Neural crest cell (in vitro differentiated cells): ENCODE measurements around the gene THG1L. TPM values are rescaled to one million over a fixed set of nuclear protein-coding genes. Genes with fewer than 3 reads are reported as not detected.

Source experiments
- DNase-seq: peaks from one replicate; pipeline ENCODE4 v3.0.0; 2021; ENCODE audit warnings: low read depth, mixed read lengths, low spot score
- H3K27ac Mint-ChIP-seq: one replicate; pipeline ENCODE4 v1.8.0; 2021; ENCODE audit warnings: mild to moderate bottlenecking, mixed read lengths; ENCODE audit not compliant: unreplicated experiment
- H3K27me3 Mint-ChIP-seq: 2 replicates; pipeline ENCODE4 v1.8.0; 2021; ENCODE audit warnings: low read depth, mild to moderate bottlenecking, mixed read lengths
- H3K36me3 Mint-ChIP-seq: 2 replicates; pipeline ENCODE4 v1.8.0; 2021; ENCODE audit warnings: low read depth, mild to moderate bottlenecking, mixed read lengths
- H3K4me1 Mint-ChIP-seq: 2 replicates; pipeline ENCODE4 v1.8.0; 2021; ENCODE audit warnings: mixed read lengths
- H3K4me3 Mint-ChIP-seq: one replicate; pipeline ENCODE4 v1.8.0; 2021; ENCODE audit warnings: mild to moderate bottlenecking, mixed read lengths
- H3K9me3 Mint-ChIP-seq: 2 replicates; pipeline ENCODE4 v1.8.0; 2021; ENCODE audit warnings: mixed read lengths
- total RNA-seq: library from RNA; stranded (reverse); gene quantifications from 2 replicates; pipeline ENCODE4 v1.2.1, GENCODE V29; 2021
- TF ChIP-seq, protein P1 (sequence below): fragments of 200-600 bp; sonication (generic); conservative IDR thresholded peaks from 2 replicates; pipeline ENCODE4 v1.5.0; 2021; ENCODE audit warnings: antibody characterized with exemption, mild to moderate bottlenecking

THG1L gene
- total RNA-seq, 1 donor from 2014 or later = 19.5 TPM

DNA sequence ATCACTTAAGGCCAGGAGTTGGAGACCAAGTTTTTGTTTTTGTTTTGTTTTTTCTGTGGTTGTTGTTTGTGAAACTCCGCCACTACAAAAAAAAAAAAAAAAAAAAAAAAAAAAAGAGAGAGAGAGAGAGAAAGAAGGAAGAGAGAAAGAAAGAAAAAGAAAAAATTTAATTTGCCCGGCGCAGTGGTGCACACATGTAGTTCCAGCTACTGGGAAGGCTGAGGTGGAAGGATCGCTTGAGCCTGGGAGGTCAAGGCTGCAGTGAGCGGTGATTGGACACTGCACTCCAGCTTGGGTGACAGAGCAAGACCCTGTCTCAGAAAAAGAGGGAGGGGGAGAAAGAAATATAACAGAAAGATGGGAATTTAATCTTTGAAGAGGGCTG, 902 bp downstream of the THG1L start:
- Mint-ChIP-seq H3K27me3 (no peaks in the 10 kb centered on the region), H3K4me3 (peak overlapping the region; percentile 96), H3K9me3 (no peaks in the 10 kb centered on the region), H3K36me3 (peaks cover 2% of the 10 kb centered on the region), H3K27ac (no peak overlapping the region), H3K4me1 (peaks cover 24% of the 10 kb centered on the region)
- TF ChIP-seq, protein P1, sequence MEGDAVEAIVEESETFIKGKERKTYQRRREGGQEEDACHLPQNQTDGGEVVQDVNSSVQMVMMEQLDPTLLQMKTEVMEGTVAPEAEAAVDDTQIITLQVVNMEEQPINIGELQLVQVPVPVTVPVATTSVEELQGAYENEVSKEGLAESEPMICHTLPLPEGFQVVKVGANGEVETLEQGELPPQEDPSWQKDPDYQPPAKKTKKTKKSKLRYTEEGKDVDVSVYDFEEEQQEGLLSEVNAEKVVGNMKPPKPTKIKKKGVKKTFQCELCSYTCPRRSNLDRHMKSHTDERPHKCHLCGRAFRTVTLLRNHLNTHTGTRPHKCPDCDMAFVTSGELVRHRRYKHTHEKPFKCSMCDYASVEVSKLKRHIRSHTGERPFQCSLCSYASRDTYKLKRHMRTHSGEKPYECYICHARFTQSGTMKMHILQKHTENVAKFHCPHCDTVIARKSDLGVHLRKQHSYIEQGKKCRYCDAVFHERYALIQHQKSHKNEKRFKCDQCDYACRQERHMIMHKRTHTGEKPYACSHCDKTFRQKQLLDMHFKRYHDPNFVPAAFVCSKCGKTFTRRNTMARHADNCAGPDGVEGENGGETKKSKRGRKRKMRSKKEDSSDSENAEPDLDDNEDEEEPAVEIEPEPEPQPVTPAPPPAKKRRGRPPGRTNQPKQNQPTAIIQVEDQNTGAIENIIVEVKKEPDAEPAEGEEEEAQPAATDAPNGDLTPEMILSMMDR = no peak
- no peak for DNase-seq

DNA sequence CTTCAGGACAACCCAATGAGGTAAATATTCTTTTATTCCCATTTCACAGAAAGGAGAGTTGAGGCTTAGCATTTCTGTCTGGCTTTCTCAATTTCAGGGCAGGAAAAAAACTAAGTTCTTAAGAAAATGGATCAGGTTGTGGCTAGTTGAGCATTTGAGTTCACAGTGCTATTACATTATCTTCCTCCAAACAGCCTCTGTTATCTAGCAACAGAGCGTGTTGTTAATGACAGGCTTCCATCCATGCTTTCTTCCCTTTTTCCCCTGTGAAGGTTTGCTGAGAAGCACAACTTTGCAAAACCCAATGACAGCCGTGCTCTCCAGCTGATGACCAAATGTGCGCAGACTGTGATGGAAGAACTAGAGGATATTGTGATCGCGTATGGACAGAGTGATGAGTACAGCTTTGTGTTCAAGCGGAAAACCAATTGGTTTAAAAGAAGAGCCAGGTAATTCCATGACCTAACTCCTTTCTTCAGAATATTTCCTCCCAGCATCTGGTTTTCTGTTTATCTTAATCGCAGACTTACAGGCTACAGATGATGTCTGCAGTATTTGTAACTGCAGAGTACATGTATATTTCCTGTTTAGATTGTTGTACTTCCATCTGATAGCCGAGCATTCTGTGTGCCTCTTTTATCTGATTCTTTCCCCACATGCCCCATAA, 1.5 kb downstream of the THG1L start:
- Mint-ChIP-seq H3K27me3 (no peaks in the 10 kb centered on the region), H3K4me3 (peak overlapping the region; percentile 96), H3K4me1 (peaks cover 24% of the 10 kb centered on the region), H3K27ac (no peak overlapping the region), H3K36me3 (peaks cover 2% of the 10 kb centered on the region), H3K9me3 (no peaks in the 10 kb centered on the region)
- TF ChIP-seq, protein P1 = no peak
- DNase-seq = no peak

DNA sequence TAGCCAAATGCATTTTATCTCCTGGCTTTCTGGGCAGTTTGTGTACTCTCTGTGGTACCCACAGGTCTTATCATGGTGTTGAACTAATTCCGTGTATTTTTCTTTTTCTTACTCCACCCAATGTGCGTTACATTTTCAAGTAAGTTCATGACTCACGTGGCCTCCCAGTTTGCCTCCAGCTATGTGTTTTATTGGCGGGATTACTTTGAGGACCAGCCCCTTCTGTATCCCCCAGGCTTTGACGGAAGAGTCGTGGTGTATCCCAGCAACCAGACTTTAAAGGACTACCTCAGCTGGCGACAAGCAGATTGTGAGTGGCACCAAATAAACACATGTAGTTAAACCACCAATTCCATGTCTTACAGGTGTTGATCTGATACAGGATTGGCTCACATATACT, 3.2 kb downstream of the THG1L start:
- no peaks in the 10 kb centered on the region for H3K9me3 Mint-ChIP-seq
- peaks cover 2% of the 10 kb centered on the region for H3K36me3 Mint-ChIP-seq
- H3K4me3 Mint-ChIP-seq = no peak overlapping the region
- DNase-seq = no peak
- H3K27me3 Mint-ChIP-seq = no peaks in the 10 kb centered on the region
- H3K4me1 Mint-ChIP-seq = peaks cover 24% of the 10 kb centered on the region
- TF ChIP-seq, protein P1 = no peak
- no peak overlapping the region for H3K27ac Mint-ChIP-seq

DNA sequence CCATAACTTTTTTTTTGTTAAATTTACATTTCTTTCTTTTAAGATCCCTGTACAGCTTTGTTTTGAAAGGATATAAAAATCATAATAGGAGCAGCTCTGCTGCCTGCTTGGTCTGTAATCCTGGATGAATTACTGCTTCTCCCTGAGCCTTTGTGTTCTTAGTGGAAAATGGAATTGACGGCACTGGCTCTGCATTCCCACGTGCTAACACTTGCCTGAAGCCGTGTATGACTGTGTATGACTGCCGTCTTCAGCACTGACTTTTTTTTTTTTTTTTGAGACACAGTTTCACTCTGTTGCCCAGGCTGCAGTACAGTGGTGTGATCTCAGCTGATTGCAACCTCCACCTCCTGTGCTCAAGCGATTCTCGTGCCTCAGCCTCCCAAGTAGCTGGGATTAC, 4.8 kb downstream of the THG1L start:
- Mint-ChIP-seq H3K27ac (no peak overlapping the region), H3K36me3 (peaks cover 2% of the 10 kb centered on the region), H3K4me3 (no peak overlapping the region), H3K27me3 (no peaks in the 10 kb centered on the region), H3K9me3 (no peaks in the 10 kb centered on the region), H3K4me1 (peaks cover 20% of the 10 kb centered on the region)
- DNase-seq = no peak
- TF ChIP-seq, protein P1 = no peak

DNA sequence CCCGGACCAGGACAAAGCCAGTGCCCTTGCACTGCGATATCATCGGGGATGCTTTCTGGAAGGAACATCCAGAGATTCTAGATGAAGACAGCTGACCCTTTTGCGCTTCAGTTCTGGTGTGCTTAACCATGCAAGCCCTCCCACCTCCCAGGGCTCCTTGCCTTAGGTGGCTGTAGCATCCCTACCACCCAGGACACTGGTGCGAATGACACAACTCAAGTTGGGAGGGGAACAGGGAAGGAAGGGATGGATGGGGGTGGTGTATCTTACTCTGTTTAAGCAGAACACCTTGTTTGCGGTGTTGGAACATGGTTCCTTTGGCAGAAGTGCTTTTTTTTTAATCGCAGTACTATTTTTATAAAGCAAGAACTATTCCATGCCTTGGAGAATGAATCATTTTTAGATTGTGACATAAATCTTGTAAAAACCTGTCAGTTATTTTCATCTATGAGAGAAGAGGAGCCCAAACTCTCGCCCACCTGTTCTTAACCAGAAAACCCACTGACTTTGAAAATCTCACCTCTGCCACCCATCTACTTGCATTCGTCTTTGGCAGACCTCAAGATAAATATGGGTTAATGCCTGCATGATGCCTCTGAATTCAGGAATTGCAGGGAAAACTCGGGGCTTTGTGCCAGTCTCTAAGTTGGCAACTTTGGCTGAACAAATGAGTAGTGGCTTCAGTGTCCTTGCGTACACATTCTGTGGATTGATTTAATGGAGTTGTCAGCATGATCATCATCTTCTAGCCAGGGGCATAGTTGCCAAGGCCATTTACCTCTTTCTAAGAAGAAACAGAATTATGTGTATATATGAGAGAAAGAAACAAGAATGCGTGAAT, 8.4 kb downstream of the THG1L start:
- H3K36me3 Mint-ChIP-seq = no peaks in the 10 kb centered on the region
- peaks cover 10% of the 10 kb centered on the region for H3K4me1 Mint-ChIP-seq
- no peaks in the 10 kb centered on the region for H3K27me3 Mint-ChIP-seq
- H3K4me3 Mint-ChIP-seq = no peak overlapping the region
- no peak for DNase-seq
- TF ChIP-seq, protein P1 = no peak
- H3K9me3 Mint-ChIP-seq = no peaks in the 10 kb centered on the region
- no peak overlapping the region for H3K27ac Mint-ChIP-seq
